B cell (primary cell): ENCODE data around the gene NPIPA1.
"Not testable (repeated sequence)": the region's sequence is repeated elsewhere in the genome, so short reads cannot be mapped to it uniquely, and the experiment has no call there.

Experiments used
- CTCF ChIP-seq: fragments of 200-600 bp; IDR thresholded peaks from one replicate; pipeline ENCODE4 v1.8.0; 2022; ENCODE audit warnings: antibody characterized with exemption, mild to moderate bottlenecking
- EZH2 ChIP-seq: IDR thresholded peaks from 2 replicates; pipeline ENCODE4 v1.6.1; 2012; ENCODE audit warnings: borderline replicate concordance, low read depth, mild to moderate bottlenecking, moderate library complexity, low read length; ENCODE audit not compliant: insufficient read depth, poor library complexity, severe bottlenecking

GRCh38 chr16:14996702-14997101, 59.5 kb downstream of the NPIPA1 start:
- TF ChIP-seq CTCF, EZH2: not testable (repeated sequence)
